Activated naive CD8-positive, alpha-beta T cell treated with anti-CD3 and anti-CD28 coated beads, Interleukin-2, amount 50 U/mL, for 16 hours (primary cell): ENCODE results near the gene NLGN1.
"Not testable (repeated sequence)": the region's sequence is repeated elsewhere in the genome, so short reads cannot be mapped to it uniquely, and the experiment has no call there.

ENCODE experiments used
- DNase-seq: peaks from one replicate; pipeline ENCODE4 v3.0.0-alpha.2; 2020; ENCODE audit warnings: low read depth, low spot score

Gene NLGN1

GRCh38 chr3:173553635-173554280, 156.2 kb downstream of the NLGN1 start:
- no peak for DNase-seq

- no peak for DNase-seq
Measured at GRCh38 chr3:173556546-173556945, 159.0 kb downstream of the NLGN1 start.

DNA sequence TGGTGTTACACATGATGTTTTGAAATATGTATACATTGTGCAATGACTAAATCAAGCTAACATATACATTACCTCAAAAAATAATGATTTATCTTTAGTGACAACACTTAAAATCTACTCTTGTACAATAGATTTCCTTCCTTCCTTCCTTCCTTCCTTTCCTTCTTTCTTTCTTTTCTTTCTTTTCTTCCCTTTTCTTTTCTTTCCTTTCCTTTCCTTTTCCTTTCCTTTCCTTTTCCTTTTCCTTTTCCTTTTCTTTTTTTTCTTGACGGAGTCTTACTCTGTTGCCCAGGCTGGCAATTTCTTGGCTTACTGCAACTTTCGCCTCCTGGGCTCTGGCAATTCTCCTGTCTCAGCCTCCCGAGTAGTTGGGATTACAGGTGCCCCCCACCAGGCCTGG, 170.5 kb downstream of the NLGN1 start:
- DNase-seq: no peak

- DNase-seq: no peak
Measured at GRCh38 chr3:173568623-173569022, 171.1 kb downstream of the NLGN1 start.

- no peak for DNase-seq
Measured at GRCh38 chr3:173583496-173583895, 186.0 kb downstream of the NLGN1 start.

DNA sequence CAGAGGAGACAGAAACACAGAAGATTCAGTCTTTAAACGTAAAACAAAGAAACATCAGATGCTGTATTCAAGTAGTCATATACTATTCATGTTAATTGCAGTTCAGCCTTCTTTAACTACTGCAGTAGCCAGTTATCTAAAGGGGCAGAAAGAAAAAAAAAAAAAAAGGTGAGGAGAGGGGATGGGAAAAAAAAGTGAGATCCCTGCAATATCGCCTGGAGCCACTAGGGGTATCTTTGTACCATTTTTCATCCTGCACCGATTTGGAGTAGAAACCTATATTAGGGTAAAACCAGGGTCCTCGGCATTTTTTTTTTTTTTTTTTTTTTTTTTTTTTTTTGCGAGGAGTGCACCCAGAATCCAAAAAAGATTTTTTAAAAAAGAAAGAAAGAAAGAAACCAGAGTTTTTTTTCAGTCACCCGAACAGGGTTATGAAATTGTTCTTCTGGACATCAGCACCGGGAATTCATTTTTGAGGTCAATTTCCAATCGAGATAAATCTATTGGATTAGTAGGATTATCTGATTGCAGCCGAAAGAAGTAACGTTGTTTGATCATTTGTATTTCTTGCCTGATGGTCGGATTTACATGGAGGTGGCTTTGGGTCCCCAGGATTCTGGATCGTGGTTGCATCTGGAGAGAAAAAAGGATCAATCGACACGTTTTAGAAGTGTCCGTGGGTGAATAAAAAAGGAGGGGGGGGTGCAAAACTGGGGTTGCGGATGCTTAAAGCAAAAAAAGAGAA, 186.7 kb downstream of the NLGN1 start:
- DNase-seq: no peak

- DNase-seq: no peak
Measured at GRCh38 chr3:173584838-173585831, 187.6 kb downstream of the NLGN1 start.

- DNase-seq: no peak
Measured at GRCh38 chr3:173586166-173586565, 188.6 kb downstream of the NLGN1 start.

- DNase-seq: no peak
Measured at GRCh38 chr3:173587055-173587454, 189.5 kb downstream of the NLGN1 start.

- DNase-seq: no peak
Measured at GRCh38 chr3:173588556-173588955, 191.0 kb downstream of the NLGN1 start.

DNA sequence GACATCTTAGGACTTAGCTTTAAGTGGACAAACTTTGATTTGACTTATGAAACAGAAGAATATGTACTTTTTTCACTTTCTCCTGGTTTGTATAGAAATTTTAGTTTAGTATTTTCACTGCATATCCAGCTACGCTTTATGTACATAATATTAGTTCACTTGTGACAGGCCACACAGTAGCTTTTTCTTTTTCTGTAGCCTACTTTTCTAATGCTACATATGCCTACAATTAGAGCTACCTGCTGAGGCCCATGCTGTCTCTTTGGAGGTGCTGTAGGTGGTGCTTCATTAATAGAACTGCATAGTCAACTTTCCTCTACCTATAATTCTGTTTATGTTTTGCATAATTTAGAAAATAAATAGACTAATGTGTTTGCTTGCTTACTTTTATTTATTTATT, 191.6 kb downstream of the NLGN1 start:
- no peak for DNase-seq

DNA sequence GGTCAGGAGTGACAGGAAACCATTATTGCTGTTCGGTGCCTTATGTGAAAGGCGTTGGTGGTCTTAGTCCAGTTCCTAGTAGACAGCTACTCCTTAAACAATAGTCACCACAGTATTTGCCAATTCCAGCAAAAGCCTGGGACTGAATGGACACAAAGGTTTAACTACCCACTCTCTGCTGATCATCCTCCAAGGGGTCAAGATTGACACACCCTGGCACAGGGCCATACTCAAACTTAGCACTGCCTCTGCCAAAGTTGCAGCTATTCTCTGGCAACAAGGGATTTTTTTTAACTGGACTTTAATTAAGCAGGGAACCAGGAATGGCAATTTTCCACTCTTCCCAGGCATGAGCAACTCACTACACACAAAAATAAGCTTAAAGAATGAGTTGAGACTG, 193.9 kb downstream of the NLGN1 start:
- no peak for DNase-seq

- not testable (repeated sequence) for DNase-seq
Measured at GRCh38 chr3:173594881-173595280, 197.3 kb downstream of the NLGN1 start.

DNA sequence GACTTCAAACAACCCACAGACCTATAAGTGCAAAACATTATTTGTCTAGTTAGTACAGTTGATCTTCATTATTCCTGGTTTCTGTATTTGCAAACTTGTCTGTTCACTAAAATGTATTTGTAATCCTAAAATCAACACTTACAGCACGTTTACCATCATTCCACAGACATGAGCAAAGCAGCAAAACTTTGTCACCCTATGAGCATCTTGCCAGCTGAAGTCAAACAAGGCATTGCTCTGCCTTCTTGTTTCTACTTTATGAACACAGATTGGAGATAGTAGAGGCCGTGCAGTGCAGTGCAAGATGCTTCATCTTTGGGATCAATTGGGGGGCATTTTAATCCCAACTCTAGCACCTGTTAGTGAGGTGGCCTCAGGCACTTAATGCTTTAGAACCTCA, 202.1 kb downstream of the NLGN1 start:
- DNase-seq: no peak

DNA sequence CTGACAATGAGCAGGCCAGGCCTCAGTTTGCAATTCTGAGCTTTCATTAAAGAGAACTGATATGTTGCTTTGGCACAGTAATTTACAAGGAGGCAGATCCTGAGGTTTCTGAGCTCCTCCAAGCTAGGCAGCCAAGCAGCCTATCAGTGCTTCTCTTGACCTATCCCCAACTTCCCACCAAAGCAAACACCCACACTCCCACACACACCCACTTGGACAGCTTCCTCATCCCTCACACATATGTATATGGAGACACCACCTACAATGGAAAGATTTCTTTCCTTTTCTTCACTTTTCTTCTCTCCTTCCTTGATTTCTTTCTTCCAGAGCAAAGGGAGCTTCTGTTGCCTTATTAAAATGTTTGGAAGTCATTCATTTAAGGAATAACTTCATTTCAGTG, 217.0 kb downstream of the NLGN1 start:
- no peak for DNase-seq

GRCh38 chr3:173615661-173616060, 218.1 kb downstream of the NLGN1 start:
- no peak for DNase-seq

GRCh38 chr3:173617490-173617889, 219.9 kb downstream of the NLGN1 start:
- DNase-seq: no peak

- DNase-seq: no peak
Measured at GRCh38 chr3:173618148-173618547, 220.6 kb downstream of the NLGN1 start.

DNA sequence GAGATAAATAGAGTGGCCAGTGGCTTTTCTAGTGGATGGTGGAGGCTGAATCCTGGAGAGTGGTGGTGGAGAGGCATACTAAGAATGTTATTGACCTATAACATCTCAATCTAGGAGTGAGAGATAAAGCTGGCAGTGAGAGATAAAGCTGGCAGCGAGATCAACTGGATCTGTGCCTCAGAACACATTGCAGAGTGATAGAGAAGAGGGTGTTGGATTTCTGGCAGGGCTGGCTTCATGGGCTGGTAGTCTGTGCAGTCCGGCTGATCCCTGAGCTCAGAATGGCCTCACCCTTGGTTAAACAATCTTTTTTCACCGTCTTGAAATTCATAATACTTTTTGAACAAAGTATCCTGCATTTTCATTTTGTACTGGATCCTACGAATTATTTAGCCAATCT, 221.2 kb downstream of the NLGN1 start:
- DNase-seq: no peak

GRCh38 chr3:173622166-173622565, 224.6 kb downstream of the NLGN1 start:
- DNase-seq: no peak

DNA sequence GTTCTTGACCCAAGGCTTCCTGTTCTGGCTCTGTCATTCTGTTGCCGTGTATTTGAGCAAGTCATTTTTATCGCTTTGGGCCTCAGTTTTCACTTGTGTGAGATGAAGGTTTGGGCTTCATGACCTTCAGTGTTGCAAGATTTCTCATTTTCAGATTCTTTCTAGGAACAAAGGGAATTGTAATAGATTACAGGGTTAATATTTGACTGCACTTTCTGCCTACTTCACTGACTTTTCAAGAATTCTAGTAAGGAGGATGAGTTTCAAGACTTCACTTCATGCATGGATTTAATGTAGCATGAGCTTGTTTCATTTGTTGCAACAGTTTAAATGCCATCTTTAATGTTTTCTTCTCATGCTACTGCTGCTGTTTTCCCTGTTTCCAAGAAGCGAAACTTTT, 226.5 kb downstream of the NLGN1 start:
- no peak for DNase-seq

GRCh38 chr3:173630849-173631248, 233.3 kb downstream of the NLGN1 start:
- no peak for DNase-seq
